Keratinocyte (primary cell): ENCODE measurements around the gene DLG2. TPM values are rescaled to one million over a fixed set of nuclear protein-coding genes. Genes with fewer than 3 reads are reported as not detected.
A peak's percentile ranks its signal among the peaks of the same experiment; 100 is the strongest.

Source experiments
- DNase-seq: peaks from one replicate; pipeline ENCODE4 v3.0.0-alpha.2; 2011; ENCODE audit warnings: low read depth, missing footprints, low spot score
- FAIRE-seq: peaks from 2 replicates; lab custom pipeline; 2011; peaks lifted over from hg19 to GRCh38; lab: Jason Lieb, UNC
- H2AFZ ChIP-seq: 2 replicates; pipeline ENCODE4 v1.6.0; 2012; ENCODE audit warnings: low read length, control low read depth, inconsistent platforms; ENCODE audit not compliant: control insufficient read depth
- H3K27ac ChIP-seq: 2 replicates; pipeline ENCODE4 v1.5.1; 2011; ENCODE audit warnings: low read length; ENCODE audit not compliant: control insufficient read depth, insufficient read depth
- H3K27me3 ChIP-seq: 3 replicates; pipeline ENCODE4 v1.6.0; 2011; ENCODE audit warnings: low read length; ENCODE audit not compliant: control insufficient read depth, insufficient read depth; ENCODE audit errors: extremely low read depth
- H3K36me3 ChIP-seq, 2 experiments: 2 replicates in 1 of 2; 3 replicates in 1 of 2; pipeline ENCODE4 v1.5.1; 2011; ENCODE audit warnings: low read length in 2 of 2, mild to moderate bottlenecking in 1 of 2; ENCODE audit not compliant: control insufficient read depth in 2 of 2, insufficient read depth in 2 of 2; ENCODE audit errors: extremely low read depth in 1 of 2
- H3K4me1 ChIP-seq: 3 replicates; pipeline ENCODE4 v1.5.1; 2011; ENCODE audit warnings: low read length; ENCODE audit not compliant: control insufficient read depth, insufficient read depth; ENCODE audit errors: extremely low read depth
- H3K4me2 ChIP-seq: 3 replicates; pipeline ENCODE4 v1.6.0; 2011; ENCODE audit warnings: low read depth, low read length; ENCODE audit not compliant: control insufficient read depth, insufficient read depth; ENCODE audit errors: extremely low read depth
- H3K4me3 ChIP-seq, 3 experiments: fragments of 200-600 bp in 1 of 3; sonication (generic) in 1 of 3; 2 replicates in 2 of 3; 3 replicates in 1 of 3; pipeline ENCODE4 v1.5.1; 2011 to 2016; ENCODE audit warnings: low read length in 3 of 3, mild to moderate bottlenecking in 3 of 3, control low read depth in 2 of 3, inconsistent platforms in 1 of 3, low read depth in 1 of 3, mixed read lengths in 1 of 3, mixed run types in 1 of 3, moderate library complexity in 1 of 3; ENCODE audit not compliant: control insufficient read depth in 2 of 3, insufficient read depth in 2 of 3; ENCODE audit errors: extremely low read depth in 1 of 3
- H3K79me2 ChIP-seq: 2 replicates; pipeline ENCODE4 v1.6.0; 2012; ENCODE audit warnings: low read length; ENCODE audit not compliant: control insufficient read depth, insufficient read depth
- H3K9ac ChIP-seq: 3 replicates; pipeline ENCODE4 v1.6.0; 2011; ENCODE audit warnings: low read length; ENCODE audit not compliant: control insufficient read depth, insufficient read depth; ENCODE audit errors: extremely low read depth
- H3K9me1 ChIP-seq: 3 replicates; pipeline ENCODE4 v1.6.0; 2011; ENCODE audit warnings: low read length; ENCODE audit not compliant: control insufficient read depth, insufficient read depth; ENCODE audit errors: extremely low read depth
- H3K9me3 ChIP-seq: 2 replicates; pipeline ENCODE4 v1.5.1; 2012; ENCODE audit warnings: low read depth, low read length; ENCODE audit not compliant: control insufficient read depth
- H4K20me1 ChIP-seq: 3 replicates; pipeline ENCODE4 v1.6.0; 2011; ENCODE audit warnings: low read length; ENCODE audit not compliant: control insufficient read depth, insufficient read depth; ENCODE audit errors: extremely low read depth
- CTCF ChIP-seq, 3 experiments: IDR thresholded peaks in 1 of 3; conservative IDR thresholded peaks in 1 of 3; optimal IDR thresholded peaks in 1 of 3; 2 replicates in 2 of 3; 3 replicates in 1 of 3; pipeline versions ENCODE3 to v1.5.1; 2011; ENCODE audit warnings: low read length in 3 of 3, mild to moderate bottlenecking in 3 of 3, moderate library complexity in 2 of 3, control low read depth in 1 of 3, inconsistent platforms in 1 of 3; ENCODE audit not compliant: insufficient read depth in 2 of 3; ENCODE audit errors: extremely low read depth in 1 of 3
- EZH2 ChIP-seq: IDR thresholded peaks from one replicate; pipeline ENCODE4 v1.6.1; 2012; ENCODE audit warnings: inconsistent platforms, mild to moderate bottlenecking, low read length, moderate library complexity
- dilution Hi-C: fragments of 300-500 bp; cut with MboI; formaldehyde crosslinking; loops from one replicate; pipeline ENCODE4 v1.7.0; 2020; ENCODE audit warnings: low sequenced_read_pairs; ENCODE audit not compliant: extremely low pct_ligation_motif_present
- polyA plus RNA-seq, 5 experiments: library from polyadenylated mRNA; depleted of rRNA in 3 of 5; stranded (reverse) in 3 of 5; stranded (forward) in 1 of 5; unstranded in 1 of 5; fragments of >200 nt; gene quantifications; 1 replicate in 1 of 5; 2 replicates in 3 of 5; 3 replicates in 1 of 5; pipeline versions ENCODE4 v1.2.1 to v1.2.3, GENCODE V29; 2011 to 2012; ENCODE audit warnings: missing spikeins in 2 of 5, low read depth in 1 of 5, low replicate concordance in 1 of 5

Gene DLG2
- polyA plus RNA-seq, 1 donor (not counting 4 experiments of a cell fraction or from before 2014, with no cell fraction given): 0.55 TPM

GRCh38 chr11:84720706-84721402 lies 906.3 kb downstream of the DLG2 start:
- no peaks in the 10 kb centered on the region for H3K79me2 ChIP-seq
- no peaks in the 10 kb centered on the region for H3K9me1 ChIP-seq
- FAIRE-seq (no peak), DNase-seq (no peak)
- no peak overlapping the region for H3K4me2 ChIP-seq
- no peaks in the 10 kb centered on the region for H3K9me3 ChIP-seq
- no peaks in the 10 kb centered on the region for H4K20me1 ChIP-seq
- H3K36me3 ChIP-seq: no peaks in the 10 kb centered on the region
- H3K27me3 ChIP-seq: peaks cover 22% of the 10 kb centered on the region
- TF ChIP-seq EZH2 (peak; percentile 29), CTCF (optimal IDR thresholded peaks at IDR 0.05 in 1 of 3, IDR thresholded peaks at IDR 0.05 in 1 of 3, conservative IDR thresholded peaks at IDR 0.05 in 1 of 3; ENCODE audit: extremely low read depth in 1 of 3, insufficient read depth in 2 of 3, low read length in 3 of 3) (no peak)
- no peak overlapping the region for H3K27ac ChIP-seq
- dilution Hi-C loops: no loop called here
- H3K4me1 ChIP-seq: no peaks in the 10 kb centered on the region
- H3K4me3 ChIP-seq: no peak overlapping the region
- H2AFZ ChIP-seq: no peak overlapping the region
- no peak overlapping the region for H3K9ac ChIP-seq

GRCh38 chr11:84719935-84720577 lies 907.1 kb downstream of the DLG2 start:
- Histone ChIP-seq H3K4me2 (no peak overlapping the region), H4K20me1 (no peaks in the 10 kb centered on the region), H3K36me3 (no peaks in the 10 kb centered on the region), H3K79me2 (no peaks in the 10 kb centered on the region), H3K27me3 (peaks cover 22% of the 10 kb centered on the region), H3K9me1 (no peaks in the 10 kb centered on the region), H3K4me1 (no peaks in the 10 kb centered on the region), H3K27ac (no peak overlapping the region), H3K4me3 (no peak overlapping the region), H2AFZ (no peak overlapping the region), H3K9ac (no peak overlapping the region), H3K9me3 (no peaks in the 10 kb centered on the region)
- DNase-seq (no peak), FAIRE-seq (no peak)
- TF ChIP-seq CTCF (optimal IDR thresholded peaks at IDR 0.05 in 1 of 3, IDR thresholded peaks at IDR 0.05 in 1 of 3, conservative IDR thresholded peaks at IDR 0.05 in 1 of 3; ENCODE audit: extremely low read depth in 1 of 3, insufficient read depth in 2 of 3, low read length in 3 of 3): no peak
- peak; percentile 39 for TF ChIP-seq EZH2
- dilution Hi-C loops: no loop called here
